GM04504 (cell line): ENCODE results near the gene C1QTNF9.
"Not testable (repeated sequence)": the region's sequence is repeated elsewhere in the genome, so short reads cannot be mapped to it uniquely, and the experiment has no call there.

Experiments
- DNase-seq: peaks from one replicate; pipeline ENCODE4 v3.0.0-alpha.2; 2012; ENCODE audit warnings: low read depth

C1QTNF9 gene

GRCh38 chr13:24361852-24362366, 52.5 kb downstream of the C1QTNF9 start:
- no peak for DNase-seq

DNA sequence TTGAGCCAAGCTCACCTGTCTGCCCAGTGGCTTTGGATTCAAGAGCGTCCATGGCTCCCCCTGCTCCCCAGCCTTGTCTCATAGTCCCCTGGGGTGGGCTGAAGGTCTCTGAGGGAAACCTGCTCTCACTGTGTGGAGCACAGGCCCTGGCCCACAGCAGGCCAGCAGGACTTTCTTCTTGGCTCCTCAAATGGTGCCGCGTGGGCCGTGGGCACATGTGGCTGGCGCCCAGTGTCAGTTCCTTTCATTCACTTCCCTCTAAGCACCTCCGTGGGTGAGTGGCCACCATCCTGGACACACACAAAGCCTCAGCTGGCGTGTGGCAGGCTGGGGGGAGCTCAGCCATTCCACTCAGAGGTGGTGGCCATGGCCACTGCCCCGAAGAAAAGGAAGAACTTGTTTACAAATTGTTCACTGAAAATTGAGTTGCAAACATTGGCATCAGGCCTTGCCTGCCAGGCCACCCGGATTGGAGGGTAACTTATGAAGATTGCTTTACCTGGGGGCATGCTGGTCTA, 53.1 kb downstream of the C1QTNF9 start:
- no peak for DNase-seq

DNA sequence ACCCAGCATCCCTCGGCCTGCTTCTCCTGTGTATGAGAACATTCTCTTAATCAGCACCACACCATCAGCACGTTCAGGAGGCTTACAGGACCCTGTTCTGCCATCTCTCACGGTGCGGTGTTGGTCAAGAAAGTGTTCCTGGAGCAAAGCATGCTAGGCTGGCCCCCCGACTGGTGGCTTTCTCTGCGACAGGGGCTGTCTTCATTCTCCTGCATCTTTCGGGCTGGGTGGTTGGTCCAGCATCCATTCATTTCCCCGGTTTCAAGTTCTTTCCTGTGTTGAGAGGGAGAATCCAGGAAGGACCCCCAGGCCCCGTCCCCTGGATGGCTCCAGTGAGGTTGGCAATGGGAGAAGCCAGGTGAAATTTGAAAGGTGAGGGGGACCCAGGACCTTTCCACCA, 55.8 kb downstream of the C1QTNF9 start:
- no peak for DNase-seq

DNA sequence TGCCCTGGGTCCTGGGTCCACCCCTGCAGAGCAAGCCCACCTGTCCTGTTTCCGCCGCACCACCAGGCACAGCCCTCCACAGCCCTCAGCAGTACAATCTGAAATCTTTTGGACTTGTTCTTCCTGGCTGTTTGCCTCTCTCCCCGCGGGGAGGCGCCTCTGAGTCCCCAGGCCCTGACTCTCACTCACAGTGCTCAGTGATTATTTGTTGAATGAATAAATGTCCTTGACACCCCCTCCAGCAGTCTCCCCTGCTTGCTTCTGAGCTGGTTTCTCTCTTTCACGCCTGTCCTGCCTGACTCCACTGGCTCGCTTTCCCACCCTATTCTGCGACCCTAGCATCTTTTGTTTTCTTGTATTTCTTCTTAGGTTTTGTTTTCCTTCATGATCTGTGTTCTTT, 56.9 kb downstream of the C1QTNF9 start:
- DNase-seq = not testable (repeated sequence)

- DNase-seq = not testable (repeated sequence)
Measured at GRCh38 chr13:24371273-24371672, 61.9 kb downstream of the C1QTNF9 start.
